GM18909 (cell line): Measurements from ENCODE around the gene COL6A2.

ENCODE experiments used
- ATAC-seq: cut with Tn5 transposase; IDR thresholded peaks from one replicate; pipeline ENCODE4 v1.9.1; 2021; ENCODE audit warnings: mild to moderate bottlenecking; ENCODE audit not compliant: unreplicated experiment, poor library complexity

Gene COL6A2

GRCh38 chr21:46151989-46152926 is 54.3 kb downstream of the COL6A2 start:
- no peak for ATAC-seq

DNA sequence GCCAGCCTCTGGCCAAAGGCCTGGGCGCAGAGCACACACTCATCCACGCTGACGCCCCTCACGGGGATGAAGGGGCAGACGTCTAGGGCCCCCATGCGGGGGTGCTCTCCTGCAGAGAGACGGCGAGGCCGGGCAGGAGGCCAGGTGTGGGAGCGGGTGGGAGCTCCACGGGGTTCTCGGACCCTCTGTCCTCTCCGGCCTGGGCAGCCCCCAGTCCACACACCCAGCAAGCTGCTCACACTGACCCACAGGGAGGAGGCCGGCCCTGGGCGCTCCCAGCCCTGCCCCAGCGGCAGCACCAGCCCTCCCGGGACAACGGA is 55.0 kb downstream of the COL6A2 start:
- ATAC-seq, result no peak

DNA sequence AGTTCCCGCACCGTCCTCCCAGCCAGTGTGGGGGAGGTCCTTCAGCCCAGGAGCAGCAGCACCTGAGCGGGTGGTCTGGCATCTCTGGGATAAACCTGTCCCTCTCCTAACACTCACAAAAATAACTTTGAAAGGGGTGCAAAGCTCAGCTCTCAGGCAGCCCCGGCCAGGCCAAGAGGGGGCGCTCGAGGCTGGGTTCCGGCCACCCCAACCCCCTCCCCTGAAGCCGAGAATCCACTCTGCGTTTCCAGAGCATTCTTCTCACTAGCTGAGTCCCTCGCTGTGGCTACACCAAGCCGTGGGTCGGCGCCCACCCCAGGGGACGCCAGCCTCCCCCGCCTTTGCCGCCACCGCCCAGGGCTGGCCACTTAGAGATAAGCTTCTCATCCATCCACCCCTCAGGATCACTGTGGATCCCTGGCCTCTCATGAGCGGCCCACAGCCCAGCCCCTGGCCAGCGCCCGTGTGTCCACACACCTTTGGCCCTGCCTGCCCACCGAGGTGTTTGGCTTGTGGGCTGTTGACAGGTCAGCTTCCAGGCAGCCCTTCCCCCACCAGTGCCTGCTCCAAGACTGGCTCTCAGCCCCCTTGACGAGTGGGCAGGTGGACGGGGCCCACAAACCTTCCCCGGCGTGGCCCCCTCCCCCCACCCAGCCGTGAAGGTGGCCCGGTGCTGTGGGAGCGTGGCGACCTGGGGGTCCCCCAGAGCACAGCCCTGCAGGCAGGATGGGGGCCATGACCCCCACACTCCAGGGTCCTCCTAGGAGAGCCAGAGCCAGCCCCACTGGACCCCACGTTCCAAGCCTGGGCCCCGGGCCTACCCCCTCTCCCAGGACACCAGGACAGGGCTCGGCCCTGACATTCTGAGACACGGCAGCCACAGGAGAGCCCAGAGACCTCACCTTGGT is 55.6 kb downstream of the COL6A2 start:
- no peak for ATAC-seq

DNA sequence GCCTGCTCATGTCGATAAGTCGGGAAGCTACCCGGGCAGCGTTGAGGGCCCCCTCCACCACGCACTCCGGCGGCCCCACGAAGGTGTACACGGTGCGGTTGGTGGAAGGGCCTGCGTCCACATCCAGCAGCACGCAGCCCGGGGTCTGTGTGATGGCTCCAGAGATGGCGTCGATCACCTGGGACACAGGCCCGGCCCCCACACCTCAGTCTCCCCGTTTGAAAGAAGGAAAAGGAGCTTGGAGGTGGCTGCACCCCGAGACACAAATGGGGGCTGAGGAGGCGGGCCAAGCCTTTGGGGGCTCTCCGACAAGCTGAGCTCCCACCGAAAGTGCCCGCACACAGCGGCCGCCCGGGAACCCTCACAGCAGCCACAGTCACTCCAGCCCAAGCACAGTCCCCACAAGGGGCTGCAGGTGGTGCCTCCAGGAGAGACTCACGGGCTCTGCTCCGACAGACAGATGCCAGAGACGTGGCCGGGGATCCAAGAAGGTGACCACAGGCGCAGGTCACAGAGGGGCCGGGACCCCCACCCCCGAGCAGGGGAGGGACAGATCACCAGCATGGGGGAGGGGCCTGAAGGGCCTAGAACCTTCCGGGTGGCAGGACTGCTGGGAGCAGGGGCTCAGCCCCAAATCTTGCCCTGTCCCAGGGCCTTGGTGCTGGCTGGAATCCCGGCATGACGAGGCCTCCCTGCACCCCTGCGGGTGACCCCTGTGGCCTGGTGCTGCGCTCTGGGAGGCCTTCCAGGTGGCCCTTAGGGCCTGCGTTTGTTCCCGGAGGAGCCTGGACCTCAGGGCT is 56.4 kb downstream of the COL6A2 start:
- ATAC-seq, result no peak

DNA sequence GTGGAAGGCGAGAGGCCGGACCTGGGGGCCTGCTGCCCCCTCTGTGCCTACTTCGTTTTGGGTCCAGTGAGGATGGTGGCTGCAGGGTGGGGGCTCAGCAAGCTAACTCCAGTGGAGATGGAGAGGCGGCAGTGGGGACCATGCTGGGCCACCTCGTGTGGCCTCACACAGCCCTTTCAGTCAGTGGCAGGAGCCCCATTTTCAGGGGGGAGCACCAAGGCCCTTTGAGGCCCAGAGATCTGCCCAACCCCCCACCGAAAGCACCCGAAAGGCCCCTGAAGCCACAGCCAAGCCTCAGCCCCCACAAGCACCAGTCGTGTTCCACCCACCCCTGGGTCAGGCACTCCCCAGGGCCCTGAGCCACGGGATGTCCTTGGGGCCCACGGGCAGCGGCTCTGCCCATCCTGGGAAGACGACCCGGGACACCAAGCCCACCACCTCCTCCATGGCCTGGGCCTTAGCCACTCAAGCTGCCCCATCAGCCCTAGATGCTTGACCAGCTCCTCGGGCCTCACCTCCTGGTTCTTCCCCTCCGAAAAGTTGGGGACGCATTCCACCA is 57.1 kb downstream of the COL6A2 start:
- no peak for ATAC-seq

DNA sequence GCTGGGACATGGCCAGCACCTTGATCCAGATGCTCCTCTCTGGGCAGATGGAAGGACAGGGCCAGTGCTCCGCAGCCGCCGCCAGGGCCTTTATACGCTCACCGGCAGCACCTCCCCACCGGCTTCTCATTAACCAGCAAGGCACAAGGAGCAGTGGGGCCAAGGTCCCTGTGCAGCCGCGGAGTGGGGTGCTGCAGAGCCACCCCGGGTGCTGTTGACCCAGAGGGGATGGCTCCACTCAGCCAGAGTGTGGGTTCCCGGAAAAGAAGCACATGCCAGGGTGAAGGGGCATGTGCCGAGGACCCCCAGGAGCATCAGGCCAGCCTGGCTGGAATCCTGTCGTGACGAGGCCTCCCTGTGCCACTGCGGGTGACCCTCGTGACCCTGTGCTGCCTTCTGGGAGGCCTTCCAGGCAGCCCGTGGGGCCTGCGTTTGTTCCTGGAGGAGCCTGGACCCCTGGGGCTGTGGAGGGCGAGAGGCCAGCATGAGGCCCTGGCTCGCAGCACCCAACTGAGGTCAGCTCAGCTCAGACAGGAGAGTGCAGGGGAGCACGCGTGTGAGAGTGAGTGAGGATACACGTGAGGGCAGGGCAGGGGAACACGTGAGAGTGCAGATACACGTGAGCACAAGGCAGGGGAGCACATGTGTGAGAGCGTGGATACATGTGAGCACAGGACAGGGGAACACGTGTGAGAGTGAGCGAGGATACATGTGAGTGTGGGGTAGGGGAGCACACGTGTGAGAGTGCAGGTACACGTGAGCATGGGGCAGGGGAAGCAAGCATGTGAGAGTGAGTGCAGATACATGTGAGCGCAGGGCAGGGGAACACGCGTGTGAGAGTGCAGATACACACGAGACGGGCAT is 57.8 kb downstream of the COL6A2 start, which contains the start of gene FTCD:
Gene FTCD, minus strand, starts transcription at position 66 of the 864 bp plus-strand sequence. Its CDS starts 56 bp downstream, at position 10.
- no peak for ATAC-seq

- no peak for ATAC-seq
These were observed 58.4 kb downstream of the COL6A2 start for GRCh38 chr21:46156378-46156645.

DNA sequence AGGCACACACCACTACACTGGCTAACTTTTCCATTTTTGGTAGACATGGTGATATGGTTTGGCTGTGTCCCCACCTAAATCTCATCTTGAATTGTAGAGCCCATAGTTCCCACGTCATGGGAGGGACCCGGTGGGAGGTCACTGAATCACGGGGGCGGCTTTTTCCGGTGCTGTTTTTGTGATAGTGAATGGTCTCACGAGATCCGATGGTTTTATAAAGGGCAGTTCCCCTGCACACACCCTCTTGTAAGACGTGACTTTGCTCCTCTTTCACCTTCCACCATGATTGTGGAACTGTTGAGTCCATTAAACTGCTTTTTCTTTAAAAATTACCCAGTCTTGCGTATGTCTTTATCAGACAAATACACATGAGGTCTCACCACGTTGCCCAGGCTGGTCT is 58.8 kb downstream of the COL6A2 start:
- ATAC-seq, result no peak

DNA sequence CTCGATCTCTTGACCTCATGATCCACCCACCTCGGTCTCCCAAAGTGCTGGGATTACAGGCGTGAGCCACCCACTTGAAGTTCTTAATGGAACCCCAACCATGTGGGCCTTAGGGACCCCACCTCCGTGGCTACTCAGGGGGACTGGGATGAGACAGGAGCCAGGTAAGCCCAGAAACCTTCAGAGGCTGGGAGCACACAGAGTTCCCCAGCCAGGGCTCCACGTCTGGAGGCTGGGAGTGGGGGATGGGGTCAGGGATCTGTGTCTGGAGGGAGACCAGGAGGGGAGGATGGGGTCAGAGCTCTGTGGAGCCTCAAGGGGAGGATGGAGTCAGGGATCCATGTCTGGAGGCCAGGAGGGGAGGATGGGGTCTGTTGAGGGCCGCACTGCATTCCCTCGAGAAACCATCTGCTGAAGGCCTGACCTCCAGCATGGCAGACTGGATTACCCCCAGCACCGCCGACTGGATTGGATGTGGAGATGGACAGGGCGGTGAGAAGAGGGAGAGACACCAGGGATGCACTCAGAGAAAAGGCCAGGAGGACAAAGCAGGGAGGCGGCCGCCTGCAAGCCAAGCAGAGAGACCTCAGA is 59.6 kb downstream of the COL6A2 start:
- ATAC-seq, result no peak

GRCh38 chr21:46157987-46158451 is 60.1 kb downstream of the COL6A2 start:
- ATAC-seq, result no peak

DNA sequence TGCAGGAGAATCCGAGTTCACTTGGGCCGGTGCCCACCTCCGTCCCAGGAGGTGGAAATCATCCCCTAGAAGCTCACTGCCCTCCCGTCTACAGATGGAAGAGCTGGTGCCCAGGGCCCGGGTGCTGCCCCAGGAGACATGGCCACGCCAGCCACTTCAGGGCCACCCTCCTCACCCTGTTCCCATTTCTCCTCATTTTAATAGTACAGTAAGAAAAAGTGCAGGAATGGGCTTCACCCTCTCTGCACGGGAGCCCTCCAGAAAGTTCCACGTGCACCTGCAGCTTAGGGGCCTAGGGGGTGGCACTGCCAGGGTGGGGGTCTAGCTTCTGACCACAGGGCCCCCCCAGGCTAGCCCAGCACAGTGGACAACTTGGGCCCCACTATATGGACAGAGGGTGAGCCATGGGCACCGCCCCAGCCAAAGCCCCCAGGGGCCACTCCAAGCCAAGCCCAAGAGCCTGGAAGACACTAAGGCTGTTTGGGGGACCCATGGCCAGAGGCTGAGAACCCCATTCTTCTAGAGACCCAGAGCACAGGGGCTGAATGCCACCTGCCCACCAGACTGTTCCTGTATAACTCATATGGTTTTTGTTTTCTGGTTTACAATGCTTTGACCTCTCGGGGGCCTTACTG is 60.9 kb downstream of the COL6A2 start:
- ATAC-seq, result no peak

DNA sequence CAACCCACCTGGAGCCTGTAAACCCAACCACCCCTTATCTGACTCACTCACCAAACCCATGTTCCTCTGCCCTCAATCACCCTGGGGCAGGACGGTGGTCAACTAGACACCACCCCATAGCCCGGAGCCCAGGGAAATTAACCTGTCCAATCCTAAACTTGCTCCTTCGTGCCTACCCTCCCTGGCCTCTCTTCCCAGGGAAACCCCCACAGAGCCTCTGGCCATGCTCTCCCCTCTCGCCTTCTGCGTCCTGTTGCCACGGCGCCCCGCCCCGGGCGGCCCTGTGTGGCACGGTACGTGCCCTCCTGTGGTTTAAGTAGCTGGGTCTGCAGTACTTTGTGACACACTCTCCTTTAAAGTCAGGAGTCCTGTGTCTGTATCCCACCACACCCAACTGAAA is 61.5 kb downstream of the COL6A2 start:
- ATAC-seq, result no peak

- no peak for ATAC-seq
These were observed 62.1 kb downstream of the COL6A2 start for GRCh38 chr21:46159841-46160656.

- no peak for ATAC-seq
These were observed 62.7 kb downstream of the COL6A2 start for GRCh38 chr21:46160657-46160906.

DNA sequence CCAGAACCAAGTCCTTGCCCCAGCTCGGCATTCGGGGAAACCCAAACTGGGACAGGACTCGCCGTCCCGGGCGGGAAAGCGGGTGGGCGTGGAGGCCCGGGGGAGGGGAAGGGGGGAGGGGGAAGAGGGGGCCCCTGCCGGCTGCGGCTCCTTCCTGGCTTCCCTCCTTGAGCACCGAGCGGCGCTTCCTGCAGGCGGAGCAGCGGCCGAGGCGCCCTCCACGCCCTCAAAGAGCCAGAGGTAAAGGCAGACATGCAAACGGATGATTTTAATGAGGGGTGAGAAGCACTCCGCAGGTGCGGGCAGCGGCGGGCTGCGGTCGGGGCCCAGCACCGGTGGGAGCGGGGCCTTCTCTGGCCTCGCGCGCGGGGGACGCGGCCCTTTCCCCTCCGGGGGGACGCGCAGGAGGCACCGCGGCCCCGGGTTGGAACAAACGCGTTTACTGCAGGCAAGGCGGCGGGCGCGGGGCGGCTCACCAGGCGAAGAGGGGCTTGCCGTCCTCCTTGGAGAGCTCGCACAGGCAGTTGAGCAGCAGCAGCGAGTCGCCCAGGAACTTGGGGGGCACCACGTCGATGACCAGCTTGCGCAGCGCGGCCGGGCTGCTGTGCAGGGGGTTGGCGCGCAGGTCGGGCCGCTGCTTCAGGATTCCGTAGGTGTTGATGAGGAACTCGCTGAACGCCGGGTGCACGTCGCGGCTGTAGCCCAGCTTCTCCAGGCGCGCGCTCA is 63.2 kb downstream of the COL6A2 start:
- no peak for ATAC-seq

DNA sequence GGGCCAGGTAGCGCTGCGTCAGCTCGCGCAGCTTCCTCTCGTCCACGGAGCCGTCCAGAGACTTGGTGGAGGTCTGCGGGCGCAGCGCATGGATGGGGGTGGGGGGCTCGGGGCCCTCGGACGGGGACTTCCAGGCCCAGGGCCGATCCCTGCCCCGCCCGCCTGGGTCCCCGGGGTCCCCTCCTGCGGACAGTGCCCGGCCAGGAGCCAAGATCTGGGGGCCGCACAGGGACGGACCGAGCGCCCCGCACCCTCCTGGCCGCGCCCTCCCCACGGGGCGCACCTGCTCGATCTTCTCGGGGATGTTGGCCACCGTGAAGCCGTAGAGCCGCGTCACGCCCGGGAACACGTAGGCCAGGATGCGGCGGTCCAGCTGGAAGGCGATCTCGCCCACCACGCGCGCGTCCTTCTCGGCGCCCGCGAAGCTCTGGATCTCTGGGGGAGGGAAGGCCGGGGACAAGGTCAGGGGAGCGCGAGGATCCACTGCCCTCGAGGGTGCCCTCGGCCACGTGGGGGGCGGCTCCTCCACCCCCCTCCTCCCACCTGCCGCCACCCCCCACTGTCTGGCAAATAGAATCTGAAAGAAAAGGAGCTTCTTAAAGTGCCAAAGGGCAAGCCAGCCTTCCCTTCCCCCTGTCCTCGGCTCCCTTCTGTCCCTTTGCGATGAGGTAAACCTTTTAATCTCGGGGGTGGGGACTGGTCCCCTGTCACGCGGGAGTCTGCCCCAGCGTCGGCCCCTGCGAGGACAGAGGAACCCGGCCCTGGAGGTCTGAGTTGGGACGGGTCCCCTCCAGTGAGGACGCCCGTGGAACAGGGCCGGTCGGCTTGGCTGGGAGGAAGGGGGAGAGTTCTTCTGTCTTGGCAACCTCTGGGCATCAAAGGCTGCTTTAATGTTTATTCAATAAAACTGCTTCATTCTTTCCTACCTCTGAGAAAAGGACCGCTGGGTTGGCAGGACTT is 64.0 kb downstream of the COL6A2 start:
- ATAC-seq, result no peak
